ENCODE results near the gene VDR. TPM values are rescaled to one million over a fixed set of nuclear protein-coding genes. Genes with fewer than 3 reads are reported as not detected.

VDR gene
- polyA plus RNA-seq, 1 donor = 11.3 TPM

DNA sequence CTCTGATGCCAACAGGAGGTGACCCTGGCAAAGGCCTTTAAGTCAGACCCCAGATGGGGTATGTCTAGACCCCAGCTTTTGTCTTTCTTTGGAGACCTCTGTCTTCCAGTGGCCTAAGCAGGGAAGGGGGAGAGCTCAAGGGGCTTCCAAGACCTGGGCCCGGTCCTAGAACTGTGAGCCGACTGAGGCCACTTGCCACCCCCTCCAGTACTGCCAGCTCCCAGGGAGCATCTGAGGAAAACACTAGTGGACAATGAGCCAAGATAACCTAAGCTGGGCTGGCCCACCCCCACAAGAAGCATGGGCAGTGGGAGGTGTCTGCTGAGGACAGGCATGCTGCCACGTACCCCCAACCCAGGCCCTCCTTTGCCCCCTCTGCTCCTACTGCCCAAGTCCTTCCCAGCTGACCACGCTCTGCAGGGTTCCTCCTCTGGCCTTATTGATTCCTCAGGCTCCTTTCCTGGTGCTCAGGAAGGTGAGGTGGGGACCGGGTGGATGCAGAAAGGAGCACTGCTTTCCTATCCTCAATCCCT is 21.1 kb downstream of the VDR start:
- peaks cover 40% of the 10 kb centered on the region for H3K4me1 ChIP-seq (ENCODE audit: control insufficient read depth, insufficient read depth, low read length)
- no CpG with 5 or more reads among the region's 5 CpGs for WGBS (ENCODE audit: insufficient coverage, low lambda C conversion rate)
- H3K27me3 ChIP-seq (ENCODE audit: control insufficient read depth, insufficient read depth, low read length) = no peaks in the 10 kb centered on the region
- H3K9me3 ChIP-seq (ENCODE audit: control insufficient read depth, low read depth, low read length) = no peaks in the 10 kb centered on the region
- H3K27ac ChIP-seq (ENCODE audit: low read length) = no peak overlapping the region
- H3K4me3 ChIP-seq (ENCODE audit: low read length) = no peak overlapping the region
- no peak for DNase-seq
- H3K36me3 ChIP-seq (ENCODE audit: control insufficient read depth, insufficient read depth, low read length) = peaks cover under 1% of the 10 kb centered on the region

DNA sequence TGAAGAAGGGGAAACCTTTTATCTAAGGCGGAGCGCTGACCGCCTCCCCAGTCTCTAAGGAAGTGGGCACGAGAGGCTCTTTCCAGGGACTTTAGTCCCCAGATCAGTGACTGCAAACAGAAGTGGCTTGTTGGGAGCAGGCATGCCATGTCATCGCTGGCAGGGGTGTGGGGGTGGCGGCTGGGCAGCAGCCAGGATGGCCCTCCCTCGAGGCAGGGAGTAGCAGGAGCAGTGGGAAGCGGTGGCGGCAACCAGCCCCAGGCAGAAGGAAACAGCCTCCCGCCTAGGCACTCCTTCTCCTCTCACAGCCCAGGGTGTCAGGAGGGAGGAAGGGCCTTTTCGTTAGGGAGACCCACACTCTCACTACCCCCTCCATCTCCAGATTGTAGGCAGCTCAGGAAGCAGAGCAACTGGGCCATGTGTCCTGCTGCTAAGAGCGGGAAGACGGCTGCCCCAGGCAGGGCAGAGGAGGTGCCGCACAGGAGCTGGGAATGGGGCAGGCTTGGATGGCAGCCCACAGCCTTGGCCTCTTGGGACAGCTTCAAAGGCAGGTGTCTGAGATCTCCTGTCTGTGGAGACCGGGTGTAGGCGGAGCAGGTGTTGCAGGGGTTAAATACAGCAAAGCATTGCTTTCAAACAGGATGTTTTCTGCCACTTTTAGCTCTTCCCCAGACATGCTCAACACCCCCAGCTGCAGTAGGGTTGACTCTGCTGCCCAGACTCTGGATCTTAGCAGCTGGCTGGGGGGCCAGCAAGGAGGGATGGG is 21.8 kb downstream of the VDR start:
- Histone ChIP-seq H3K27me3 (ENCODE audit: control insufficient read depth, insufficient read depth, low read length) (no peaks in the 10 kb centered on the region), H3K4me3 (ENCODE audit: low read length) (no peak overlapping the region)
- peak; percentile 61 to 80 for DNase-seq

DNA sequence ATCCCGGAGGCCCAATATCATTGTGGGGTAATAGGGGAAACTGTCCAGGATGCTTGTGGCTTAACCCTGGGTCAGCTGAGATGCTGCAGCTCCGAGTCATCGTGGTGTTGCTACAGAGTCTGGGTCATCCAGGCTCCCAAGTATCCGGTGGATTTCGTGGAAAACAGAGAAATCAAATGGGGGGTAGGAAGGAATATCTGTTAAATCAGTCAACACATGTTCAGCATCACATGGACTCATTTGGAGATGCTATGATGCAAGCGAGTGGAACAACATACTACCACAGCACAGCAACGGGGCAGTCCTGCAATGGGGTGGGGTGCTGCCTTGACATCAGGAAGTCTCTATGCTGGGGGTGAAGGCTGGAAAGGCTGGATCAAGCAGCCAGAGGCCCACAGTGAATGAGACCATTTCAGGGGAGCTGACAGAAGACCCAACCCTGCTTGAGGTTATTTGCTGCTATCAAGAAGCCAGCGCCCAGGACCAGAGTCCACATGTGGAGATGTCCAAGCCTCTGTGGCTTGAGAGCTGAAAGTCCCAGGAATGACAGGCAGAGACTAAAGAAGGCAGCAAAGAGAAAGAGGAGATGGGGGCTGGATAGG is 22.9 kb downstream of the VDR start:
- H3K4me1 ChIP-seq (ENCODE audit: control insufficient read depth, insufficient read depth, low read length) = peaks cover 32% of the 10 kb centered on the region
- no peak overlapping the region for H3K4me3 ChIP-seq (ENCODE audit: low read length)
- H3K36me3 ChIP-seq (ENCODE audit: control insufficient read depth, insufficient read depth, low read length) = peaks cover 10% of the 10 kb centered on the region
- no peaks in the 10 kb centered on the region for H3K27me3 ChIP-seq (ENCODE audit: control insufficient read depth, insufficient read depth, low read length)
- H3K27ac ChIP-seq (ENCODE audit: low read length) = peak overlapping the region; percentile 81
- peak; percentile 63 to 83 for DNase-seq
- no peaks in the 10 kb centered on the region for H3K9me3 ChIP-seq (ENCODE audit: control insufficient read depth, low read depth, low read length)
- no CpG with 5 or more reads among the region's 8 CpGs for WGBS (ENCODE audit: insufficient coverage, low lambda C conversion rate)

More for the DNA sequence above, 21.8 kb downstream of the VDR start:
- Histone ChIP-seq H3K9me3 (ENCODE audit: control insufficient read depth, low read depth, low read length) (no peaks in the 10 kb centered on the region), H3K4me1 (ENCODE audit: control insufficient read depth, insufficient read depth, low read length) (peaks cover 38% of the 10 kb centered on the region), H3K36me3 (ENCODE audit: control insufficient read depth, insufficient read depth, low read length) (peaks cover 7% of the 10 kb centered on the region), H3K27ac (ENCODE audit: low read length) (peak overlapping the region; percentile 81)
- WGBS (ENCODE audit: insufficient coverage, low lambda C conversion rate) = no CpG with 5 or more reads among the region's 16 CpGs

DNA sequence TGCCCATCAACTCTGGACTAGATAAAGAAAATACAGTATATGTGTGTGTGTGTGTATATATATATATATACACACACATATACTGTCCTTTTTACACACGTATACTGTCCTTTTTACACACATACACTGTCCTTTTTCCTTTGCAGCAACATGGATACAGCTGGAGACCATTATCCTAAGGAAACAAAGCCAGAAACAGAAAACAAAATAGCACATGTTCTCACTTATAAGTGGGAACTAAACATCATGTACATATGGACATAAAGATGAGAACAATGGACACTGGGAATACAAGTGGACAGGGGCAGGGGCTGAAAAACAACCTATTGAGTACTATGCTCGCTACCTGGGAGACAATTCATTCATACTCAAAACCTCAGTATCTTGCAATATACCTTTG is 23.7 kb downstream of the VDR start:
- WGBS (ENCODE audit: insufficient coverage, low lambda C conversion rate) = no CpG with 5 or more reads among the region's 2 CpGs
- peaks cover 32% of the 10 kb centered on the region for H3K4me1 ChIP-seq (ENCODE audit: control insufficient read depth, insufficient read depth, low read length)

DNA sequence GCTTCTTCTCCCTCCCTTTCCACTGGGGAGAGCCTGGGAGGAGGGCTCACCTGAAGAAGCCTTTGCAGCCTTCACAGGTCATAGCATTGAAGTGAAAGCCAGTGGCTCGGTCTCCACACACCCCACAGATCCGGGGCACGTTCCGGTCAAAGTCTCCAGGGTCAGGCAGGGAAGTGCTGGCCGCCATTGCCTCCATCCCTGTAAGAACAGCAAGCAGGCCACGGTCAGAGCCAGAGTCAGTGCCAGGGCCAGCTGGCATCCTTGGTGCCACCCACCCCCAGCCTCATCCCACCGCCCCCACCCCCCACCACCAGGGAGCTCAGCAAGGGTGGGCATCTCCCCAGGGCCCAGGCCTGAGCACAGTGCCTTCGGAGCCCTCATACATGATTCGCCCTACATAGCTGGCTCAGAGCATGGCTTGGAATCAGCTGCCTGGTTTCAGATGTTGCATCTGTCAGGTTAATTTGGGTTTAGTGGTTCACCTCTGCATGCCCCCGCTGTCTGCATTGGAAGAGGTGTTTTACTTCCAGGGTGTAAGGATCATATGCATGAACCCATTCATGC is 25.8 kb downstream of the VDR start:
- WGBS (ENCODE audit: insufficient coverage, low lambda C conversion rate) = no CpG with 5 or more reads among the region's 10 CpGs
- DNase-seq = no peak
- H3K27ac ChIP-seq (ENCODE audit: low read length) = no peak overlapping the region
- no peaks in the 10 kb centered on the region for H3K9me3 ChIP-seq (ENCODE audit: control insufficient read depth, low read depth, low read length)
- no peak overlapping the region for H3K4me3 ChIP-seq (ENCODE audit: low read length)
- peaks cover 14% of the 10 kb centered on the region for H3K36me3 ChIP-seq (ENCODE audit: control insufficient read depth, insufficient read depth, low read length)
- H3K4me1 ChIP-seq (ENCODE audit: control insufficient read depth, insufficient read depth, low read length) = peaks cover 37% of the 10 kb centered on the region
- H3K27me3 ChIP-seq (ENCODE audit: control insufficient read depth, insufficient read depth, low read length) = no peaks in the 10 kb centered on the region

More for the DNA sequence above, 23.7 kb downstream of the VDR start:
- no peak for DNase-seq
- Histone ChIP-seq H3K36me3 (ENCODE audit: control insufficient read depth, insufficient read depth, low read length) (peaks cover 14% of the 10 kb centered on the region), H3K27ac (ENCODE audit: low read length) (no peak overlapping the region), H3K27me3 (ENCODE audit: control insufficient read depth, insufficient read depth, low read length) (no peaks in the 10 kb centered on the region), H3K9me3 (ENCODE audit: control insufficient read depth, low read depth, low read length) (no peaks in the 10 kb centered on the region), H3K4me3 (ENCODE audit: low read length) (no peak overlapping the region)

DNA sequence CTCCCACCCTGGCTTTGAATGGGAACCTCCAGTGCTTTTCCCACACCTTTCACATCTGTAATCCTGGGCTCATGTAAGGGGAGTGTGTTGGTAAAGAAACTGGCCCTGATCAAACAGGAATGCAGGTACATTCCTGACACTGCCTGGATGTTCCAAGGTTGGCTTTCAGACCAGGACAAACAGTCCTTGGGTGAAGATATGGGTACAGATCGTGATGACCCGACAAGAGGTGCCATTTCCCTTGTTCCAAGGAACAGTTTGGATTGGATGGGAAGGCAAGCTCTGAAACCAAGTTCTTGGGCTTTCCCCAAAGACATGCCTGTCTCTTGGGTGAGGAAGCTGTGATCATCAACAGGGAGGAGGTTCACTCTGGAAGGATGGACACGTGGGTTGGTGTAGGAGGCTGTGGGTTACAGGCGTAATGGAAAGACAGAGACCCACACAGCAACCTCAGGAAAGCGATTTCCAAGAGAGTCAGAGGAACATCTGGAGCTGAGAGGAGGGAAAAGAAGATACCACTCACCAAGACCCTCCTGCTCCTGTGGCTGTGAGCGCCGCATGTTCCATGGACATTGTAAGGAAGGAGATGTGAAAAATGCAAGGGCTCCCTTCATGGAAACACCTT is 26.4 kb downstream of the VDR start:
- H3K4me3 ChIP-seq (ENCODE audit: low read length) = no peak overlapping the region
- H3K4me1 ChIP-seq (ENCODE audit: control insufficient read depth, insufficient read depth, low read length) = peaks cover 38% of the 10 kb centered on the region
- 100% methylated on average over 1 of the region's 7 CpGs for WGBS (ENCODE audit: insufficient coverage, low lambda C conversion rate)
- no peaks in the 10 kb centered on the region for H3K27me3 ChIP-seq (ENCODE audit: control insufficient read depth, insufficient read depth, low read length)
- no peaks in the 10 kb centered on the region for H3K9me3 ChIP-seq (ENCODE audit: control insufficient read depth, low read depth, low read length)
- no peak overlapping the region for H3K27ac ChIP-seq (ENCODE audit: low read length)
- DNase-seq = no peak
- H3K36me3 ChIP-seq (ENCODE audit: control insufficient read depth, insufficient read depth, low read length) = peaks cover 14% of the 10 kb centered on the region

DNA sequence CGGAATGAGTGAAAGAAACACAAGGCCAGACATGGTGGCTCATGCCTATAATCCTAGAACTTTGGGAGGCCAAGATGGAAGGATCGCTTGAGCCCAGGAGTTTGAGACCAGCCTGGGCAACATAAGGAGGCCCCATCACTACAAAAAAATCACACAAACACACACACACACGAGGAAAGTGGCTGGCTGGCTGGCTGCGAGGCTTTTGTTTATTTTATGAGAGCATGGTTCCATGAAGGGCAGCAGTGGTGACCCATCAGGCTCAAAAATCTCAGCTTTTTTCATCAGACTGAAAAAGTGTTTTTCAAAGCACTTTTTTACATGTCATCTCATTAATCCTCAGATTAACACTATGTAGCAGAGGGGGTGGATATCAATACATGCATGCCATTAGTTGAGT is 27.7 kb downstream of the VDR start:
- Histone ChIP-seq H3K4me1 (ENCODE audit: control insufficient read depth, insufficient read depth, low read length) (peaks cover 26% of the 10 kb centered on the region), H3K4me3 (ENCODE audit: low read length) (no peak overlapping the region), H3K27me3 (ENCODE audit: control insufficient read depth, insufficient read depth, low read length) (no peaks in the 10 kb centered on the region), H3K36me3 (ENCODE audit: control insufficient read depth, insufficient read depth, low read length) (peaks cover 14% of the 10 kb centered on the region), H3K9me3 (ENCODE audit: control insufficient read depth, low read depth, low read length) (no peaks in the 10 kb centered on the region), H3K27ac (ENCODE audit: low read length) (no peak overlapping the region)
- WGBS (ENCODE audit: insufficient coverage, low lambda C conversion rate) = no CpG with 5 or more reads among the region's 4 CpGs
- no peak for DNase-seq

DNA sequence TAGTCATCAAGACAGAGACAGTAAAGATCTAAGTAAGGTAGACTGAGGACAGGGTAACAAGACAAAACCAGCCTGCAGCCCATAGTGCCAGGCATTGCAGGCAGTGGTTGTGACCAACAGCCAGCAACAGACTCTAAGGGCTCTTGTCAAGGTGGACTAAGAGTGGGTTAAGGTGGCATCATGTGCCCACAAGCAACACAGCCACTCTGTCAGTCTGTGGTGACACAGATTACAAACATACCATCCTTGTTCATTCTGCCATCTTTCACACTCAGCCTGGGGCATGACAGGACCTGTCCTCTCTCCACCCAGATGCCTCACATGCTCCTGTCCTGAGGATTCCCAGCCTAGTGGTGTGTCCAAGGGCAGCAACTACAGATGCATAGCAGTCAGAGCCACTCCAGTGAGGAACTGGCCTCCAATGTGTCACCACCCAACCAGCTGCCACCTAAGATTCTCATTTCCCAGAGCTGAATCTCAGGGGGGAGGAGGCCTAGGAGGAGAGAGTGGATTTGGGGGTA is 28.3 kb downstream of the VDR start:
- no peak for DNase-seq
- Histone ChIP-seq H3K27me3 (ENCODE audit: control insufficient read depth, insufficient read depth, low read length) (no peaks in the 10 kb centered on the region), H3K4me3 (ENCODE audit: low read length) (no peak overlapping the region), H3K9me3 (ENCODE audit: control insufficient read depth, low read depth, low read length) (no peaks in the 10 kb centered on the region), H3K4me1 (ENCODE audit: control insufficient read depth, insufficient read depth, low read length) (peaks cover 20% of the 10 kb centered on the region), H3K36me3 (ENCODE audit: control insufficient read depth, insufficient read depth, low read length) (peaks cover 14% of the 10 kb centered on the region), H3K27ac (ENCODE audit: low read length) (no peak overlapping the region)

DNA sequence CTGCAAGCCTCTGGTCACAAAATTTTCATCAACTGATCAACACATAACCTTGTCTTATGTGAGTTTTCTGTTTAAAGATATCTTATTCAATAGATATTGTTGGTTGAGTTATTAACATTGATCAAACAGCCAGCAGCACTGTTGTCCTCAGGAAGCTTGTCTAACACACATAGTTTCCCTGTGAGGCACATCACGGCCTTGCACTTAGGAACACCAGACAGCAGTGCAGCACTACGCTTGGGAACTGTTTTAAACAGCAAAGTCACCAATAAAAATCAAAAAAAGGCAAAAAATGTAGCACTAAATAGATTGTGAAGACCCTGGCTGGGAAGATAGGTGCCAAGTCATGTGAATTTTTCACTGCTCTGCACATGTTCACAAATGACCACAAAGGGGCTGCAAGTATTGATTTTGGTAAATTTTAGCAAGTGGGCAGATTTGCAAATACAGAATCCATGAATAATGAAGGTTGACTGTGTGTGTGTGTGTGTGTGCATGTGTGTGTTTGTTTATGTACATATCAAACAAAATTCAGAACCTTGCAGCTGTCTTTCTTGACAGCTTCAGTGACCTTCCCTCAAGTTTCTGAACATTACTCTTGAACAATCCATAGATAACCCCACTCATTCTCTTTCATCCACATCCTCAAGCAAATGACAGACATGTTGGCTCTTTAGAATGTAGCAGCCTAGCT is 28.9 kb downstream of the VDR start:
- H3K27ac ChIP-seq (ENCODE audit: low read length) = no peak overlapping the region
- no peaks in the 10 kb centered on the region for H3K9me3 ChIP-seq (ENCODE audit: control insufficient read depth, low read depth, low read length)
- WGBS (ENCODE audit: insufficient coverage, low lambda C conversion rate) = 100% methylated on average over 1 of the region's 2 CpGs
- peaks cover 14% of the 10 kb centered on the region for H3K36me3 ChIP-seq (ENCODE audit: control insufficient read depth, insufficient read depth, low read length)
- peaks cover 17% of the 10 kb centered on the region for H3K4me1 ChIP-seq (ENCODE audit: control insufficient read depth, insufficient read depth, low read length)
- H3K4me3 ChIP-seq (ENCODE audit: low read length) = no peak overlapping the region
- H3K27me3 ChIP-seq (ENCODE audit: control insufficient read depth, insufficient read depth, low read length) = no peaks in the 10 kb centered on the region
- no peak for DNase-seq

DNA sequence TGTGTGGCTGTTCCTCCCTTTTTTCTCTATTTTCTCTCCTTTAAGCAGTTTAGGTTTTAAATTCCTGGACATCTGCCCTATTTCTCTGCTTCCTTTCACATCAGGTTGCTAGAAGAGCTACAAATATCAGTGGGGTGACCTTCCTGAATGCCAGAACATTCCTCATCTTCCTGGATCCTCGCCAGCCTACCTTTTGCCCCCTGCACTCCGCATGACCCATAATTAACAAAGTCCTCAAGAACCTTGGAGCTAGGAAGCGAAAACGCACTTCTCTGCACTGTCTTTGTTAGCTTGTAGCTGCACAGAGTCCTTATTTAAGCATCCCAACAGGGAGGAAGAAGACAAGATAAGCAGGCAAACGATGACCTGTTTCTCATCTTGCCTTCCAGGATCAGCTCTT is 30.5 kb downstream of the VDR start:
- WGBS (ENCODE audit: insufficient coverage, low lambda C conversion rate) = no CpG with 5 or more reads among the region's 5 CpGs
- H3K36me3 ChIP-seq (ENCODE audit: control insufficient read depth, insufficient read depth, low read length) = peaks cover 14% of the 10 kb centered on the region
- DNase-seq = peak; percentile 73 to 89
- no peaks in the 10 kb centered on the region for H3K27me3 ChIP-seq (ENCODE audit: control insufficient read depth, insufficient read depth, low read length)
- H3K4me3 ChIP-seq (ENCODE audit: low read length) = no peak overlapping the region
- H3K9me3 ChIP-seq (ENCODE audit: control insufficient read depth, low read depth, low read length) = no peaks in the 10 kb centered on the region
- H3K27ac ChIP-seq (ENCODE audit: low read length) = peak overlapping the region; percentile 63
- peaks cover 17% of the 10 kb centered on the region for H3K4me1 ChIP-seq (ENCODE audit: control insufficient read depth, insufficient read depth, low read length)

Measured in large intestine (tissue), 3 donors.